HG03521 (cell line): Measurements from ENCODE around the gene PDE6B.
"Not testable (repeated sequence)": the region's sequence is repeated elsewhere in the genome, so short reads cannot be mapped to it uniquely, and the experiment has no call there.

Experiments
- ATAC-seq: cut with Tn5 transposase; IDR thresholded peaks from one replicate; pipeline ENCODE4 v1.9.1; 2021; ENCODE audit warnings: mild to moderate bottlenecking, moderate library complexity; ENCODE audit not compliant: unreplicated experiment

PDE6B gene

DNA sequence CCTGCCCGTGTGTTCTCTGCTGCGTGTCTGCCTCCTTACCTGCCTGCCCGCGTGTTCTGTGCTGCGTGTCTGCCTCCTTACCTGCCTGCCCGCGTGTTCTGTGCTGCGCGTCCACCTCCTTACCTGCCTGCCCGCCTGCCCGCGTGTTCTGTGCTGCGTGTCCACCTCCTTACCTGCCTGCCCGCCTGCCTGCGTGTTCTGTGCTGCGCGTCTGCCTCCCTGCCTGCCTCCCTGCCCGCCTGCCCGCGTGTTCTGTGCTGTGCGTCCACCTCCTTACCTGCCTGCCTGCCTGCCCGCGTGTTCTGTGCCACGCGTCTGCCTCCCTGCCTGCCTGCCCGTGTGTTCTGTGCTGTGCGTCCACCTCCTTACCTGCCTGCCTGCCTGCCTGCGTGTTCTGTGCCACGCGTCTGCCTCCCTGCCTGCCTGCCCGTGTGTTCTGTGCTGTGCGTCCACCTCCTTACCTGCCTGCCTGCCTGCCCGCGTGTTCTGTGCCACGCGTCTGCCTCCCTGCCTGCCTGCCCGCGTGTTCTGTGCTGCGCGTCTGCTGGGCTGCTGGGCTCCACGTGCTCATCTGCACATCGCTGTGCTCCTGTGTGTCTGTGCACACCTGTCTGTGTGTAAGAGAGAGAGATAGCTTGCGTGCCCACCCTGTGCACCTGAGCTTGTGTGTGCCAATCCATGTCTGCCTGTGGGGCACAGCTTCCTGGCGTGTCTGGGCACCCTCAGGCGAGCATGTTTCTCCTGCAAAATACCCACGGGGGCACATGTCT is 9.9 kb downstream of the PDE6B start:
- ATAC-seq, result not testable (repeated sequence)

DNA sequence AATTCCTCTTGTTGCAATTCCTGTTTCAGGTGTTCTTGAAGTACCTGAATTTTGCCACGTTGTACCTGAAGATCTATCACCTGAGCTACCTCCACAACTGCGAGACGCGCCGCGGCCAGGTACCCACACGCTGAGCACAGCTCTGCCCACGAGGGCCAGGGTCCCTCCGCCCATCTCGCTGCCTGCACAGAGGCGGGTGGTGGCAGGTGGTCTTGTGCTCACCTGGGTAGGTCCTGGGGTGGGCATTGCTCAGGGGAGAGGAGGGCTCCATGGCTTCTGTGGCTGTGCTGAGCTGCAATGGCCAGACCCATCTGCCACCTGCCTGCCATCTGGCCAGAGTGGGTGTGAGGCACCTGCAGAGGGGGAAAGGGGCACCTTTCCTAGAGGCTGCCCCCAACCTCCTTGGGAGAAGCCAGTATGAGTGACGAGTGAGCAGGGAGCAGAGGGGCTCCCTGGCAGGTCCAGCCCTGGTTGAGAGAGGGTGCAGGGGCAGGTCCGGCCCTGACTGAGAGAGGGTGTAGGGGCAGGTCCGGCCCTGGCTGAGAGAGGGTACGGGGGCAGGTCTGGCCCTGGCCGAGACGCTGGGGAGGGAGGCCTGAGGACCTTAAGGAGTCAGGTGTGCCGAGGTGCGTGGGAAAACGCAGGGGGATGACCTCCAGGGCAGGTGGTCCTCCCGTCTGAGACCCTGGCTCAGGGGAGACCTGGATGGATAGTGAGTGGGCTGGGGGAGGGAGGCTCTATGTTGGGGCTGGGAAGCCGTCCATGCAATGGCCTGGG is 10.7 kb downstream of the PDE6B start:
- ATAC-seq, result no peak

GRCh38 chr4:636628-637159 is 11.3 kb downstream of the PDE6B start:
- no peak for ATAC-seq

DNA sequence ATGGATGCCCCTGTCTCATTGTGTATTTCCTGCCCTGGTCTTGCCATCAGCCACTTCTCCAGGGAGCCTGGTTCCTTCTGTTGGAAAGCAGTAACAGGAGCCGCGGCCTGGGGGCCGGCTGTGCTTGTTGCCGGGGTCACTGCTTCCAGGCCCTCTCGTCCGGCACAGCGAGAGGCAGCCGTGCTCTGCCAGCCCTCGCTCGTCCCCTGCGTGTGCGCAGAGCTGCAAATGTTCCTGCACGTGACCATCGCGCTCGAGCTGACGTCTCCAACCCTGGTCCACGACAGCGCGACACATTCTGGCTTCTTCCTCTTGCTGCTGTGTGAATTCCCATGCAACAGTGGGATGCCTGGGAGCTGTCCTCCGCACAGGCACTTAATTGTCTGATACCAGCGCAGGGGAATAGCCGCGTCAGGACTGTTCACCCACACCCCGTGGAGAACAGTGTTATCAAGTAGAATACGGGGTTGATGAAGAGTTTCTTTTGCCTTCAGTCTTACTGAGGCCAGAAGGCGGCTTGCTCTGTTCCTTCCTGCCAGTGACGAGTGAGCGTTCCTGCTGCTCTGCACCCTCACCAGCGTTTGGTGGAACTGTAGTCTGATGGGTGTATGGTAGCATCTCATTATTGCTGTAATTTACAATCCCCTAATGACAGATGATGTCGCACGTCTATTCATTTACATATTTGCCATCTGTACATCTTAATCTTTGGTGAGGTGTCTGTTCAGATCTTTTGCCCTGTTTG is 12.3 kb downstream of the PDE6B start:
- ATAC-seq, result no peak

- not testable (repeated sequence) for ATAC-seq
These were observed 17.0 kb downstream of the PDE6B start for GRCh38 chr4:642366-642765.

- no peak for ATAC-seq
These were observed 21.1 kb downstream of the PDE6B start for GRCh38 chr4:646460-646859.

DNA sequence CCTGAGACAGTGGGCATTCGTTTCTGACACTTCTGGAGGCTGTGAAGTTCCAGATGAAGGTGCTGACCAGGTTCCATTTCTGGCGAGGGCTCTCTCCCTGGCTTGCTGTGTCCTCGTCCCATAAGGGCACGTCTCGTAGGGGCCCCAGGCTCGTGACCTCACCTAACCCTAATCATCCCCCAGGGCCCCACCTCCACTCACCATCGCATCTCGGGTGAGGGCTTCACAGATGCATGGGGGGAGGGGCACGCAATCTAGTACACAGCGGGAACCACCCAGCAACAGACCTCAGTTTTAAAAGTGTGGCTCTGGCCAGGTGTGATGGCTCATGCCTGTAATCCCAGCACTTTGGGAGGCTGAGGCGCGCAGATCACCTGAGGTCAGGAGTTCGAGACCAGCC is 22.1 kb downstream of the PDE6B start:
- ATAC-seq, result no peak

DNA sequence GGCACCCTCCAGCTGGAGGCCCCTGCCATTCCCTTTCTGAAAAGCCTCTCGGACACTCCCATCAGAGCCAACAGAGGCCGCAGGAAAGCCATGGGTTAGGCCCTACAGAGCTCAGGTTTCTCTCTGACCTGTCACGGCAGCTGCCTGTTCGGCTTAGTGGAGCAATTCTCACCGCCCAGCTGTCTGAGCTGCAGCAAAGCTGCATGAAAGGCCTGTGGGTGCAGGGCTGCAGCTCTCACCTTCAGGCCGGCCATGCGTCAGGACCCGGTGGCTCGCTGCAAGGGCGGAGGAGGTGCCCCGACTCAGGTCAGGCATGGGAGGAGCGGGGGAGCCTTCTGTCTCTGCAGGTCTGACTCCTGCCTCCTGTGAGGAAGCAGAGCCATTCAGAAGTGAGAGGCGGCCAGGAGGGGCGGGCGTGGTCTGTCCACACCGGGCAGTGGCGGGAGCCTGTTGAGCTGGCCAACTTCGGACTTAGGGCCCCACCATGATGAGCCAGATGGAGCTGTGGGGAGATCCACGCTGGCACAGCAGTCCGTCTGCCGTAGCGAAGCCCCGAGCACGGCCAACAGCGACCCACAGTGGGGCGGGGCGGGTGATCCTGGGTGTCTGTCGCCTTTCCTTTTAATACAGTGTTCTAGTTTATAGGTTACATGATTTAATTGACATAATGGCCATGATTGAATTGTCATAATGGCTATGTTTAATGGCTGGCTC is 23.4 kb downstream of the PDE6B start:
- no peak for ATAC-seq

DNA sequence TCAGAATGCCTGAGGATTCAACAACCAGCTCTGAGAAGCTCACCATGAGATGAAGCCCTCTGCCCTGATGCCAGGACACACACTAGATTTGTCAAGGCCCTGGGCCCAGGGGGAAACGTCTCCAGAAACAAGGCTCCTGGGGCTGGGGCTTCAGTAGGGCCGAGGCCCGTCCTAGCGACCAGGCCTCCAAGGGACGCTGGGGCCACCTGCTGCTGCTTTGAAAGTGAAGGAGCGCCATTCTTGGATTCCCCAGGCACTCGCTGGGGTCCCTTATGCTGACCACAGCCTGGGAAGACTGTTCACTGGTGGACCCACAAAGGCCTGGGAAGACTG is 23.9 kb downstream of the PDE6B start:
- ATAC-seq, result no peak

DNA sequence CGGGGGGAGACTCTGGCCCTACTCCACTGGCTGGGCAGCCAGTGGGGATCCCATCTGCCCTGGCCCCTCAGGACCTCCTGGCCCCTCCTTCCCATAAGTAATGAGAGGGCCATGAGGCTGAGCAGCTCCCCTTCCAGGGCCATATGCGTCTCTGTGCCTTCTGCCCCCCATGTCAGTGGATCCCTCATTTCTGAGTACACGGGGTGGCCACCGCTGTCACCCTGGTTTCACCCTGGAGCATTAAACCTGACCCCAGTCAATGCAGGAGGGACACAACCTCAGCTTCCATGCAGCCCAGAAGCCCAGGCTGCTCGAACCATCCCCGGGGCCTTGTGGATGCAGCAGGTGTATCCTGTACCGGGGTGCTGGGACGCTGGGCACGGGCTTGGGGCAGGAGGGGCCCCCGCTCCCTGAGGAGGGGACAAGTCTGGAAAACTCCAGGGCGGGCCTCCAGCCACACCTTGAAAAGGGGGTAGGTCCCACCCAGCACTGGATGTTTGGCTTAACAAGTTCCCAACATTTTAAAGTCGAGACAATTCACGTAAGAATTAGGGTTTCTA is 24.5 kb downstream of the PDE6B start:
- no peak for ATAC-seq

DNA sequence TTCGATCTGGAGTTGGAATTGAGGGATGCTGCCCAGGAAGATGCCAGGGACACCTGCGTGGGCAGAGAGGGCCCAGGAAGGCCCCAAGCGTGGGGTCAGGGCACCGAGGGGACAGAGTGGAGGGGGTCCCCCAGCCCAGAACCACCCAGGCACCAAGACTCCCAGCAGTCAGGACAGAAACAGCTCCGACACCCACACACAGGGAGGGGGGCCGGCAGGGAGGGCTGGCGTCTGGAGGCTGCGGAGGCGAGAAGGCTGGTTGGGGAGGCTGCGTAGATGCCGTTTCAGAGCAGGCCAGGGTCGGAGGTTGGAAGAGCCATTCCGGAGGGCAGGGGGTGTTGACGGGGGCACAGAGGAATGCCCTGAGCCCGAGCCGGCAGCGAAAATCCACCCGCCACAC is 25.1 kb downstream of the PDE6B start:
- ATAC-seq, result no peak

DNA sequence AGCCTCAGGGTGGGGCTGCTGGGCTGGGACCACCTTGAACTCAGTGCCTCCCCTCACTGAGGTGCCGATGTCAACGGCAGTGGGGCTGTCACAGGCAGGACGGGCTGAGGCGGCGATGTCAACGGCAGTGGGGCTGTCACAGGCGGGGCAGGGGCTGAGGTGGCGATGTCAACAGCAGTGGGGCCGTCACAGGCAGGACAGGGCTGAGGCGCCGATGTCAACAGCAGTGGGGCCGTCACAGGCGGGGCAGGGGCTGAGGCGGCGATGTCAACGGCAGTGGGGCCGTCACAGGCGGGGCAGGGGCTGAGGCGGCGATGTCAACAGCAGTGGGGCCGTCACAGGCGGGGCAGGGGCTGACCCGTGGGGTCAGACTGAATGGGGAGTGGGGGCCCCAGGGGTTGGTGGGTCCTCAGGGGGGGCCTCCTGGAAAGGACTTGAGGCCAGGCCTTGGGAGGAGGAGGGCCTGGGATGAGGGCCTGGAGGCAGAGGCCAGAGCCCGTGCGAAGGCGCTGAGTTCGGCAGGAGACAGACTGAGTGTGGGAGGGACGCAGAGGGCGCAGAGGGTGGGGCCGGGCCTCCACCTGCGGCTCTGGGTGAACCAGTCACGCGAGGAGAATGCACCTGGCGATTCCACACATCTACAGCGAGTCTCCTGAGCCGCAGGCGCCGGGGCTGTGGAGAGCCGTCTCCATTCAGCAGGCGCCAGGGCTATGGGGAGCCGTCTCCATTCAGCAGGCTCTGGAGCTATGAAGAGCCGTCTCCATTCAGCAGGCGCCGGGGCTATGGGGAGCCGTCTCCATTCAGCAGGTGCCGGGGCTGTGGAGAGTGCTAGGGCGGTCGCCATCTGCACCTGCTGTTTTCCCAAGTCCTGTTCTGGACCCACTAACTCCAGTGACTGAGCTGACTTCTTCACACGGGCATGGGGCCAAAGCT is 25.8 kb downstream of the PDE6B start:
- no peak for ATAC-seq

- no peak for ATAC-seq
These were observed 26.7 kb downstream of the PDE6B start for GRCh38 chr4:651884-652642.

DNA sequence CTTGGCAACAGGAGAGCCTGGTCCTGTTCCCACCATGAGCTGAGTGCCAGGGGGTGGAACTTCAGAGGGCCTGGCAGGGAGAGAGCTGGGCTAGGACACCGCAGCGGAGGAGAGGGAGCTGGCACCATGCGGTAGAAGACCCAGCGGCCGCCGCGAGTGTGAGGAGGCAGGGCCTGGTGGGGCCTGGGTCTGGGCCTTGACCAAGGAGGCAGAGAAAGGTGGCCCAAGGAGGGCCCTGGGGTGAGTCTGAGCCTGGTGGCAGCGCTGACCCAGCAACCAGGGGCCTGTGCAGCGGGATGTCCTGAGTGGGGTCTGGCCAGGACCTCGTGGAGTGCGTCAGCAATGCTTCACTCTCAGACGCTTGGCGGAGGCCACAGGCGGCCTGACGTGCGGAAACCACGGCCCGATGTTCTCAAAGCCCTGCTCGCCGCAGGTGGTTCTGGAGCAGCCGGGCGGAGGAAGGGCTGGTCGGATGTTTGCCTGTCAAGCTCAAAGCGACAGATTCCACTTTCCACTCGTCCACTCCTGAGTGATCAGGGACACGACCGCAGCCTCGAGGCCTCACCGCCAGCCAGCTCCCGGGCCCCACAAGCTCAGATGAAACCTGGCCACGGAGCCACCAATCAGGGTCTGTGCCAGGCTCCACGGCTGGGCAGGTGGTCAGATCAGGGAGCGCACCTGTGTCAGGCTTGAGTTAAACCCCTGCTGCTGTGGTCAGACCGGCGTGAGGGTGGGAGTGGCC is 27.9 kb downstream of the PDE6B start:
- ATAC-seq, result no peak

- ATAC-seq, result no peak
These were observed 28.6 kb downstream of the PDE6B start for GRCh38 chr4:653831-654502.

DNA sequence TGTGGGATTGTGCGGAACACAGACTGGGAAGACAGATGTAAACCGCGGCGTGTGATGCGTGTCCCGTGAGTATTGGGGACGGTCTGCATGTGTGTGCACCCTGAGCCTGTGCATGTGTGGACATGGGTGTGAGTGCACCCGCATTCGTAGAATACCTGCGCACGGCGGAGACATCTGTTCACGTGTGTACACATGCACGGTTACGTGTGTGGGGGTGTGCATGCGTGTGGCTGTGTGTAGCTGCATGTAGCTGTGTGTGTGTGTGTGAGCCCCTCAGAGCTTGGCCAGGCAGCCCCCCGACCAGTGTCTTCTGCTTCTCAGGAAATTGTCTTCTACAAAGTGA is 29.1 kb downstream of the PDE6B start:
- ATAC-seq, result no peak

DNA sequence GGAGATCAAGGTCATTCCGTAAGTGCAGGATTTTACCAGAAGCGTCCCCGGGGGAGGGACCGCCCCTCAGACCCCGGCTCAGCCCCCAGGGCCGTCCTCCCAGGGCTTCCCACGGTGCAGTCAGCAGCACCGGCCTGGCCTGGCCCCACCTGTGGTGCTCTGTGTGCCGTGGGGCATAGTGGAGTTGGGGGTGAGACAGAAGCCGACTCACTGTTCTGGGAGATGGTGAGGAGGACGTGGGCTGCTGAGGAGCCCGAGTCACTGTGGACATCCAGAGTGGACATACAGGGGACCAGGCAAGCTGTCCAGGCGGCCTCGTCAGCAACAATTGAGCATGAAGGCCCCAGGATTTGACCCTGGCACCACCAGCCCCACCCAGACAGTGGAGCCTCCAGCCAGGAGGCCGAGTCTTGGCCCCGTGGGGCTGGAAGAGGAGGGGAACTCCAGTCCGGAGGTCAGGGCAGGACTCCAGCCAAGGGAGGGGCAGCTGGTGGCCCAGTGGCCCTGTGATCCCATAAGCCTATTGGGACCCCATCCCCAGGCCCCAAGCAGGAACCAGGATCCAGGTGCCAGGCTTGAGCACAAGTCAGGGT is 29.6 kb downstream of the PDE6B start:
- ATAC-seq, result no peak
